ENCODE results near the gene PRRG1. TPM values are rescaled to one million over a fixed set of nuclear protein-coding genes. Genes with fewer than 3 reads are reported as not detected.
"Not testable (repeated sequence)": the region's sequence is repeated elsewhere in the genome, so short reads cannot be mapped to it uniquely, and the experiment has no call there.

Gene PRRG1
- 4.7 and 9.6 TPM in 2 replicates for total RNA-seq (2014; rRNA removed; shearing (Covaris generic); ENCODE audit: low replicate concordance)

DNA sequence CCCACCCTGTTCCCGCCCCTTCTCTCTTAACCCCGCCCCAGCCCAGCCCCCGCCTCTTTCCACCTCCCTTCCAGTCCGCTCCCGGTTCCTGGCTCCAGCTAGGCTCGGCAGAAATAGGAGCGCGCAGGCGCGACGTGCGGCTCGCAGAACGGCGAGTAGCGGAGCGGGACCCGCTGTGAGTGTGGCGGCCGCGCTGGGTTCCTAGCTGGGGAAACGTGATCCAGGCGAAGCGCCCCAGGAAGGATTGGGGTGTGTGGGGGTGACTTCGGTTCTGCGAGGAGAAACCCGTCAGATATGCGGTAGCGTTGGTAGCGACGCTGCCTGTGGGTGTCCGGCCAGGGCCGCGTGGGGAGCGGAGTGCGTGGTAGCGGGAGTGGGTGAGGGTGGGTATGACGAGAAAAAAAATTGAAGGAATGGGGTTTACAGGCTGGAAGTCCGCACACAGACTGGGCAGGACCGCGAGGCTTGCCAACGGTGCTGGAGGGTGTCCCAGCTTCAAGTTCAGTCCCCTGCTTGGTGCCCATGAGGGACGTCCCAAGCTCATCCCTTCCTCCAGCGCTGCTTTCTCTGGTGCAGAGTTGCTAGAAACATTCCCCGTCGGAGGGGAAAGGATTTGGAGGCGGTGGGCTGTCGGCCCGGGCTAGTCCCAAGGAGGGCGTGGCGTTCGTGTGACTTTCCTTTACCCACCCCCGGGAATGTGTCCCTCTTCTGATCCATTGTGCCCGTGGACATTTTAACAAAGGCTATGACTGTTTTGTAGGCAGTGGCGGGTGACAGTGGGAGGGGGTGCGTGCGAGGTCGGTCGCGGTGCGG is at the start of gene PRRG1:
PRRG1 (plus strand) TSS at position 144 of the 813 bp plus-strand sequence. CDS start 56,886 bp downstream, outside the sequence.
- in situ Hi-C loops (cut with HindIII; ENCODE audit: low pct_unique_long_range_greater_than_20kb, low sequenced_read_pairs): no loop called here
- peak; percentile 59 for DNase-seq (ENCODE audit: low read depth)

DNA sequence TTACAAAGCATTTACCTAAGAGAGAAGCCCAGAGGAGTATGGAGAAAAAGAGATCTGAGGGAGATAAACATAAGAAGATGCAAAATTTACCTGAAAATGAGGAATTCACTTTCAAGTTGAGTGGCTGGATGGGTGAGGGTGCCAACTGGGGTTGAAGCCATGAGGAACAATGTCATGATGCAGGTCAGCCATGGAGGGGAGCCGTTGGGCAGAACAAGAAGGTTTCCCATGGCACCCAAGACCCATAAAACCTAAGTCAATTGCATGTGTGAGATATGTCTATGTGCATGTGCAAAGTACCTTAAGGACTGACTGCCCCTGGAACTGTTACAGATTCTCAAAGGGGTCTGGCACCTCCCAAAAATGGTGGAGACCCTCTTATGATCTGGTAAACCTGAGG is 46.6 kb upstream of the PRRG1 start:
- in situ Hi-C loops (cut with HindIII; ENCODE audit: low pct_unique_long_range_greater_than_20kb, low sequenced_read_pairs): no loop called here
- DNase-seq (ENCODE audit: low read depth): no peak

- in situ Hi-C loops (cut with HindIII; ENCODE audit: low pct_unique_long_range_greater_than_20kb, low sequenced_read_pairs); DNase-seq (ENCODE audit: low read depth): not testable (repeated sequence)
Measured at GRCh38 chrX:37305238-37305637, 43.9 kb upstream of the PRRG1 start.

DNA sequence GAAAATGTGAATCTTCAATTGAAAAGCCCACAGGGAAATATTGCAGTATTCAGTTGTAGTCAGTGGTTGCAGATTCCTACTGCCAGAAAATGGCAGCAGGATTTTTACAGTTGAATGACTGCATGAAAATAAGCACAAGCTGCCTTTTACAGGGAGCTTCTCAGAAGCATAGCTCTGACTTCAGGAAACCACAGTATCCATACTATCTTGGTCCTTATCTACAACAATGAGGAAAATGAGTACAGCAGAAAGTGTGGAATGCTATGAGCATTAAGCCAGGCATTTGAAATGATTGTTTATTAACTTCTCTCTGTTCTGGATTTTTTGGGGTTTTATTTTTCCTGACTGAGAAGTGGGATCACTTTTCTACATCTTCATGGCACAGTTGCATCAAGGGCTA is 34.6 kb upstream of the PRRG1 start:
- in situ Hi-C loops (cut with HindIII; ENCODE audit: low pct_unique_long_range_greater_than_20kb, low sequenced_read_pairs): no loop called here
- peak; percentile 48 for DNase-seq (ENCODE audit: low read depth)

GRCh38 chrX:37315511-37316248 is 33.5 kb upstream of the PRRG1 start:
- peak; percentile 45 for DNase-seq (ENCODE audit: low read depth)
- in situ Hi-C loops (cut with HindIII; ENCODE audit: low pct_unique_long_range_greater_than_20kb, low sequenced_read_pairs): no loop called here

DNA sequence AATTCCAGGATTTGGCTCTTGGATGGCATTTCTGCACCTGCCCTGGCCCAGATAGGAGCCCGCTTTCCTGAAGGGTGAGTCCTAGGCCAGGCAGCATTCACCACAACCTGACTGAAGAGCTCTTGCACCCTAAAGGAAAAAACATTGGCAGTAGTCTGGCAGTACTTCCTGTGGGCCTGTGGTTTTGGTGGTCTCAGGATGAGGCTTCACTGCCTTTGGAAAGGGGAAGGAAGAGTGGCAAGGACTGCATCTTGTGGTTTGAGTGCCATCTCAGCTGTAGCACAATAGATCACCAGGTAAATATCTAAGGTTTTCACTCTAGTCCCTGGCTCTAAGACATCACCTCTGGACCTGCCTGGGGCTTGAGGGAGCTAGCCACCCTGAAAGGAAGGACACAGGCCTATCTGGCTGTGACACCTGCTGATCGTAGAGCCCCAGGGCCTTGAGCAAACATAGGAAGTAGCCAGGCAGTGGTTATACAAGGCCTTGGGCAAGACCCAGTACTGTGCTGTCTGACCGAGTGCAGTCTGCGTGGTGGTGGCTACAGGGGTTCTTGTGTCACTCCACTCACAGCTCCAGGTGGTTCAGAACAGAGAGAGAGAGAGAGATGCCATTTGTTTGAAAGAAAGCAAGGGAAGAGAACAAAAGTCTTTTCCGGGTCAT is 28.5 kb upstream of the PRRG1 start:
- in situ Hi-C loops (cut with HindIII; ENCODE audit: low pct_unique_long_range_greater_than_20kb, low sequenced_read_pairs): no loop called here
- no peak for DNase-seq (ENCODE audit: low read depth)

DNA sequence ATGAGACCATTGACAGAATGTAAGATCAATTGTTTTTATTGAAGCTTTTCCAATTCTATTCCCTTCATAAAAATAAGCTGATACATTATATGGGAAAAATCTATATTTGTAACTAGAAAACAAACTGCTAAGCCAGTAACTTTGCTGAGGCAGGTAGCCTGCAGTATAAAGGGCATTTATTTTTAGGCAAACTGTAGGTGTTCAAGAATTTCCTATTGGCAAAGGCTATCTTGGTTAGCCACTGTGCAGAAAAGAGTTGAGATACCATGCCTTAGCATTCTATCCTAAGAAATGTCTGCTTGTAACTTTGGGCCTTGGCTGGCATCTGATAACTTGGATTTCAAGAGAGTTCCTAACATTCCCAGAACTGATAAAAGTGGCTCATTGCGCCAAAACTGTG is 18.5 kb upstream of the PRRG1 start:
- DNase-seq (ENCODE audit: low read depth): no peak
- in situ Hi-C loops (cut with HindIII; ENCODE audit: low pct_unique_long_range_greater_than_20kb, low sequenced_read_pairs): no loop called here

- no peak for DNase-seq (ENCODE audit: low read depth)
- in situ Hi-C loops (cut with HindIII; ENCODE audit: low pct_unique_long_range_greater_than_20kb, low sequenced_read_pairs): no loop called here
Measured at GRCh38 chrX:37331546-37331945, 17.6 kb upstream of the PRRG1 start.

GRCh38 chrX:37332055-37332454 is 17.1 kb upstream of the PRRG1 start:
- DNase-seq (ENCODE audit: low read depth): no peak
- in situ Hi-C loops (cut with HindIII; ENCODE audit: low pct_unique_long_range_greater_than_20kb, low sequenced_read_pairs): no loop called here

DNA sequence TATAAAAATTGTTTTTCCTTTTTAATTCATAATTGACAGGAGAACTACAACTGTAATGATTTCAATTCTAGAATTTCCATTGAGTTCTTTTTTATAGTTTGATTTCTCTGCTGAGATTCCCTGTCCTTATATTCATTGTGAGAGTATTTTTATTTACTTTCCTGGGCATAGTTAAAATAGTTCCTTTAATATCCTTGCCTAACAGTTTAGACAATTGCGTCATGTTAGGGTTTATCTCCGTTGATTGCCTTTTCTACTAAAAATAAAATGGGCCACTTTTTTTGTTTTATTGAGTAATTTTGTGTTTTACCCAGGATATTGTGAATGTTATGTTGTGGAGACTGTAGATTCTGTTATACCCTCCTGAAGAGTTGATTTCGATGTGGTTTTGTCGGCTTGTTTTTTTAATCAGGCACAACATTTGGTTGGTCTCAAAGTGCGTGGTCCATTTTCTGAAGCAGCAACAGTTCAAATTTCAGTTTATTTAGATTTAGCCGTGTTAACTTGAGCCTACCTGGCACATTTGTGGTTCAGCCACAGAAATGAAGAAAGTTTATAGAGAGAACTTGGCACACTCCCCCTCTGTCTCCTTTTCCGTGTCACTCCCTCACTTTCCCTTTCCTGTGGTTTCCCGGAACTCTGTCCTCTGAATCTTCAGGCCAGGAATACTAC is 16.0 kb upstream of the PRRG1 start:
- no peak for DNase-seq (ENCODE audit: low read depth)
- in situ Hi-C loops (cut with HindIII; ENCODE audit: low pct_unique_long_range_greater_than_20kb, low sequenced_read_pairs): no loop called here

GRCh38 chrX:37347420-37347819 is 1.7 kb upstream of the PRRG1 start:
- DNase-seq (ENCODE audit: low read depth): peak; percentile 41
- in situ Hi-C loops (cut with HindIII; ENCODE audit: low pct_unique_long_range_greater_than_20kb, low sequenced_read_pairs): no loop called here

DNA sequence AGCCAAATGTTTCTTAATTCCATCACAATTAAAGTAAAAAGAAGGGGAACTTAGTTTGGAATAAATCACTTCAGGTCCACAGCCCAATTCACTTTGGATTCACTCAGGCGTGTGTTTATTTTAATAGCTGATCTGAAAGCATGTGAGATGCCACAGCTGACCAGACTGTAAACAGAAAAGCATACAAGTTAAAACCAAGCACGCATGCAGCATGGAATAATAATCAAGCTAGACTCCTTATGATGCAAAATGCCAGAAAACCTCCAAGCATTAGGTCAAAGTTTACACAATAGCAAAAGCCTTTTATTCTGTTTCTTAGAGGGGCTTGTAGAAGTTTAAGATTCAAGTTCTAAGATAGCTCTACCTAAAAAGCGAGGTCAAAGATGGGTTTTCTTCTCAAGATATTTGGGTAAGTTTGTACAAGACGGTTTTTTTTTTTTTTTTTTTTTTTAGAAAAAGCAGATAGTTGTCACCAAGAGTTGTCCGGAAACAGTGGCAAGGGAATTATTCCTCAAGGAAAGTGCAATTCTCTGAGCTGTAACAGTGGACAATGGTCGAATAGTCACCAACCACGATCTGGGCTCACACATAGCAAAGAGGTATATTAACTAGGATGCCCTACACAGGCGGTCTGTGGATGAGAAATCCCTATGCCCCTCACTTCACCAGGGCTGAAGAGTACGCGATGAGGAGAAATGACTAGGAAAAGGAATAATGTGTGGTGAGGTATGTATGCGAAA is 763 bp upstream of the PRRG1 start:
- in situ Hi-C loops (cut with HindIII; ENCODE audit: low pct_unique_long_range_greater_than_20kb, low sequenced_read_pairs): no loop called here
- DNase-seq (ENCODE audit: low read depth): peak; percentile 50

GRCh38 chrX:37348971-37349220 is 268 bp upstream of the PRRG1 start:
- no peak for DNase-seq (ENCODE audit: low read depth)
- in situ Hi-C loops (cut with HindIII; ENCODE audit: low pct_unique_long_range_greater_than_20kb, low sequenced_read_pairs): no loop called here

DNA sequence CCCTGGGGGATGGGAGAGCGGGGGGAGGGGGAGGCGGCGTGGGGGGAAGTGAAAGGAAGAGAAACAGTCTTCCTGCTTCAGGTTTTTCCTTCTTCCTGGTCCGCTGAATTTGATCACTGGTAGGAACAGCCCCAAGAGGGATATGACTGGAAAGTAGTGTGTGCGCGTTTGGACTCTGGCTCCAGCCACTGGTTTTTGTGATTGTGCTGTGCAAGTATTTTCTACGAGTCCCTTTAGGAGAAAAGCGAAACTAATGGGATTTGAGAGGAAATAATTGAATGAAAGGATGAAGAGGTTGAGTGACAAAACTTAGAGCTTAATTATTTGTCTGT is 836 bp downstream of the PRRG1 start:
- DNase-seq (ENCODE audit: low read depth): no peak
- in situ Hi-C loops (cut with HindIII; ENCODE audit: low pct_unique_long_range_greater_than_20kb, low sequenced_read_pairs): no loop called here

DNA sequence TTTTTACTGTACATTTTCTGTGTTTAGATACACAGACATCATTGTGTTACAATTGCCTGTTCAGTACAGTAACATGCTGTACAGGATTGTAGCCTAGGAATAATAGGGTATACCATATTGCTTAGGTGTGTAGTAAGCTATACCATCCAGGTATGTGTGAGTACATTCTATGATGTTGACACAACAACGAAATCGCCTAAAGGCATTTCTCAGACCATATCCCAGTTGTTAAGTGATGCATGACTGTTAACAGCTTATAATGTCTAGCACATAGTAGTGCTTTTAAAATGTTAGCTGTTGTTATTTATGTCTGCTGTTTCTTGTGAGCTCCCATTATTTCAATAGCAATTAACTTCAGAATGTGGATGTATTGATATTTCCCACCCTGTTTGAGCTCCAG is 4.5 kb downstream of the PRRG1 start:
- no peak for DNase-seq (ENCODE audit: low read depth)
- in situ Hi-C loops (cut with HindIII; ENCODE audit: low pct_unique_long_range_greater_than_20kb, low sequenced_read_pairs): no loop called here

DNA sequence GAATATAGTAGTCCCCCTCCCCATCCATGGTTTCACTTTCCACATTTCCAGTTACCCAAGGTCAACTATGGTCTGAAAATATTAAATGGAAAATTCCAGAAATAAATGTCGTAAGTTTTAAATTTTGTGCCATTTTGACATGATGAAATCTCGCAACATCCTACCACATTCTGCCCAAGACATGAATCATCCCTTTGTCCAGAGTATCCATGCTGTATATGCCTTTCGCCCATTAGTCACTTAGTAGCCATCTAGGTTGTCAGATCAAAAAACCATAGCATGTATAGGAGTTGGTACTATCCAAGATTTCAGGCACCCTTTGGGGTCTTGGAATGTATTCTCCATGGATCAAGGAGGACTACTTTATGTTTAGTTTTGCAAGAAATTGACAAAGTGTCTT is 8.3 kb downstream of the PRRG1 start:
- in situ Hi-C loops (cut with HindIII; ENCODE audit: low pct_unique_long_range_greater_than_20kb, low sequenced_read_pairs): no loop called here
- no peak for DNase-seq (ENCODE audit: low read depth)

DNA sequence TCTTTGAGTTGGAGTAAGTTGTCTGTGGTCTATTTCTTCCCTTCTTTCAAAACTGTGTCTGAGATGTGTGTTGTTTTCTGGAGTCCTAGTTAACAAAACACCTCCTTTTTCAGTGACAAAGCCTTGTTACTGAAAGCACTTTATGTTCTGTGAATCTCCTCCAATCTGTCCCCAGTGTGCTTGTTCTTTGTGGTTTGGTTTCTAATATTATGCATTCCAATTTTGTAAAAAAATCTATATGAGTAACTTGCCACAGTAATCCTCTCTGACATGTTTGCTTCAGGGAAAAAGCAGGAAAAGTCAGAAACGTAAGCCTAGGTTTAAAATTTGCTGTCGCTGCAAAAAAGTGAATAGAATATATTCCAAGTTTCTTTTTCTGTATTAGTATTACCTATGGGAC is 12.4 kb downstream of the PRRG1 start:
- in situ Hi-C loops (cut with HindIII; ENCODE audit: low pct_unique_long_range_greater_than_20kb, low sequenced_read_pairs): no loop called here
- DNase-seq (ENCODE audit: low read depth): no peak

DNA sequence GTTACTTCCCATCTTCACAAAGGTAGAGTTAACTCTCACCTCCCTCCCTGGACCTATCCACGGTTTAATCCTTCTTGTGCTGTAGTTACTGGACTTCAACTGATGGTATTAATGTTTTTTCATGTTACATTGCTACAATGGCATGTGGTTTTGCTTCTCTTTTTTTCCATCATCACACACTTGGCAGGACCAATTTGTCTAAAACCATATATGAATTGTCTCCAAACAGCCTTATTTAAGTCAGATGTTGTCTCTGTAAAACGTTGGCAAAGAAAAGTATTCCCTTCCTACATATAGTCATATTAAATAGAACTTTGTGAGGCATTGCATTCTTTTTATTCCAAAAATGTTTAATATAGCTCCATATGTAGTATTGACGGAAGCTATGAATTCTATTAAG is 15.5 kb downstream of the PRRG1 start:
- in situ Hi-C loops (cut with HindIII; ENCODE audit: low pct_unique_long_range_greater_than_20kb, low sequenced_read_pairs): no loop called here
- DNase-seq (ENCODE audit: low read depth): no peak

All from Caki2 (cell line).